ENCODE results near the gene NOL4L. TPM values are rescaled to one million over a fixed set of nuclear protein-coding genes. Genes with fewer than 3 reads are reported as not detected.

The NOL4L gene
- total and polyA plus RNA-seq, 2 experiments from 2014 or later = 35.6 to 42.9 TPM

DNA sequence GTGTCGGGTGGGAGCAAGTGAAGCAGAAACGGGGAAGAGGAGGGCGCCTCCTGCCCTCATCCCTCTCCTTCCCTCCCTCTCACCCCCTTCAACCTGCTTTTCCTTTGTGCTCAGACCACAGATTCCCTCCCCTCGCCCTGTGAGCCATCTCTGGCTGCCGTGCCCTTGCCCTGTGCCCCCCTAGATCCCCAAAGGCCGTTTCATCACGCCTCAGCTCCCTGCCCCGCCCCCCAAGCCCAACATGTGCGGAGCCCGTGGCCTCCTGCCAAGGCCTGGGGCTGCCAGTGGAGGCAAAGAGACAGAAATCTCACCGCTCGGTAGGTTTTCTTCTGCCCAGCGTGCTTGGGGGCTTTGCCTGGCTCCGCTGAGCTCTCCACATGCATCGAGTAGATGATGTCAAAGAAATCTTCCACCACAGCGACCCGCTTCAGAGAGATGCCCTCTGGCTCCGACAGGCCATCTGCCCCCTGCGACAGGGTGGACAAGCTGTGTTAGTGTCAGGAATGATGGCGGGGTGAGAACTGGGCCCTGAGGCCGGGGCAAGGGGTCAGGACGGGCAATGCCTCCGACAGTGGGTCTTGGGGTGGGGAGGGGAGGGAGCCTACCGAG lies 57.6 kb downstream of the NOL4L start:
- no peaks in the 10 kb centered on the region for H4K20me1 ChIP-seq (ENCODE audit: insufficient read depth, poor library complexity, severe bottlenecking)
- DNase-seq (ENCODE audit: low spot score) = no peak
- no peaks in the 10 kb centered on the region for H3K27me3 ChIP-seq
- H3K9me3 ChIP-seq (ENCODE audit: low read depth) = no peaks in the 10 kb centered on the region
- no peak overlapping the region for H3K27ac ChIP-seq
- peaks cover 2% of the 10 kb centered on the region for H3K79me2 ChIP-seq
- H3K4me3 ChIP-seq = no peak overlapping the region
- H2AFZ ChIP-seq = no peak overlapping the region
- peak overlapping the region; percentile 48 for H3K4me2 ChIP-seq
- 67% methylated on average over 22 of the region's 24 CpGs for WGBS (ENCODE audit: low lambda C conversion rate, missing lambda C conversion rate)
- H3K4me1 ChIP-seq (ENCODE audit: insufficient read depth) = peaks cover 33% of the 10 kb centered on the region
- TF ChIP-seq EZH2phosphoT487 (IDR thresholded peaks at IDR 0.05; ENCODE audit: low read depth, severe bottlenecking, unreplicated experiment) (no peak), EZH2 (IDR thresholded peaks at IDR 0.05; ENCODE audit: borderline replicate concordance) (no peak)
- TF ChIP-seq, protein P1, sequence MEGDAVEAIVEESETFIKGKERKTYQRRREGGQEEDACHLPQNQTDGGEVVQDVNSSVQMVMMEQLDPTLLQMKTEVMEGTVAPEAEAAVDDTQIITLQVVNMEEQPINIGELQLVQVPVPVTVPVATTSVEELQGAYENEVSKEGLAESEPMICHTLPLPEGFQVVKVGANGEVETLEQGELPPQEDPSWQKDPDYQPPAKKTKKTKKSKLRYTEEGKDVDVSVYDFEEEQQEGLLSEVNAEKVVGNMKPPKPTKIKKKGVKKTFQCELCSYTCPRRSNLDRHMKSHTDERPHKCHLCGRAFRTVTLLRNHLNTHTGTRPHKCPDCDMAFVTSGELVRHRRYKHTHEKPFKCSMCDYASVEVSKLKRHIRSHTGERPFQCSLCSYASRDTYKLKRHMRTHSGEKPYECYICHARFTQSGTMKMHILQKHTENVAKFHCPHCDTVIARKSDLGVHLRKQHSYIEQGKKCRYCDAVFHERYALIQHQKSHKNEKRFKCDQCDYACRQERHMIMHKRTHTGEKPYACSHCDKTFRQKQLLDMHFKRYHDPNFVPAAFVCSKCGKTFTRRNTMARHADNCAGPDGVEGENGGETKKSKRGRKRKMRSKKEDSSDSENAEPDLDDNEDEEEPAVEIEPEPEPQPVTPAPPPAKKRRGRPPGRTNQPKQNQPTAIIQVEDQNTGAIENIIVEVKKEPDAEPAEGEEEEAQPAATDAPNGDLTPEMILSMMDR (IDR thresholded peaks at IDR 0.05; ENCODE audit: poor library complexity) = no peak
- H3K36me3 ChIP-seq (replicated peaks; ENCODE audit: insufficient read depth, low read depth) = no peaks in the 10 kb centered on the region
- no peaks in the 10 kb centered on the region for H3K9me2 ChIP-seq (replicated peaks; ENCODE audit: insufficient read depth)

DNA sequence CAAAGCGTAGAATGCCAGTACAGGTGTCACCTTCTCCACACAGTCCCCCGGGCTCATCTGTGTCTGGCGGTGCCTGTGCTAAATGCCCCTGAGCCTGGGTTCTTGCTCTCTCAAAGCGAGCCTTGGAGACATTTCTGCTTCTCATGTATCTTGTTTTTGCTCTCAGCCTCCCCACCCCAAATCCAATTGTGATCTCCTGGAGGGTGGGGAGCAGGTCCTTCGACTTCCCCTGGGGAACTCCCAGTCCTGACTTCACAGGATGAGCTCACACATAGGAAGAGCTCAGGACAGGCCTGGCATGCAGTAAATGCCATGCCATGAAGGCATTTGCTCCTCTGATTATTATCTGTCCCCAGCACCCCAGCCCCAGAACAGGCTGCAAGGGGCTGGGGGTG lies 58.1 kb downstream of the NOL4L start:
- Histone ChIP-seq H3K4me1 (ENCODE audit: insufficient read depth) (peaks cover 38% of the 10 kb centered on the region), H3K27ac (no peak overlapping the region), H2AFZ (no peak overlapping the region), H3K27me3 (no peaks in the 10 kb centered on the region), H3K79me2 (peaks cover 2% of the 10 kb centered on the region), H3K4me3 (no peak overlapping the region), H3K36me3 (replicated peaks; ENCODE audit: insufficient read depth, low read depth) (no peaks in the 10 kb centered on the region), H4K20me1 (ENCODE audit: insufficient read depth, poor library complexity, severe bottlenecking) (no peaks in the 10 kb centered on the region), H3K9me2 (replicated peaks; ENCODE audit: insufficient read depth) (no peaks in the 10 kb centered on the region), H3K9me3 (ENCODE audit: low read depth) (no peaks in the 10 kb centered on the region), H3K4me2 (no peak overlapping the region)
- no peak for DNase-seq (ENCODE audit: low spot score)
- WGBS (ENCODE audit: low lambda C conversion rate, missing lambda C conversion rate) = 92% methylated on average over 5 of the region's 5 CpGs
- no peak for TF ChIP-seq EZH2phosphoT487 (IDR thresholded peaks at IDR 0.05; ENCODE audit: low read depth, severe bottlenecking, unreplicated experiment)
- TF ChIP-seq, protein P1 (IDR thresholded peaks at IDR 0.05; ENCODE audit: poor library complexity) = no peak
- no peak for TF ChIP-seq EZH2 (IDR thresholded peaks at IDR 0.05; ENCODE audit: borderline replicate concordance)

DNA sequence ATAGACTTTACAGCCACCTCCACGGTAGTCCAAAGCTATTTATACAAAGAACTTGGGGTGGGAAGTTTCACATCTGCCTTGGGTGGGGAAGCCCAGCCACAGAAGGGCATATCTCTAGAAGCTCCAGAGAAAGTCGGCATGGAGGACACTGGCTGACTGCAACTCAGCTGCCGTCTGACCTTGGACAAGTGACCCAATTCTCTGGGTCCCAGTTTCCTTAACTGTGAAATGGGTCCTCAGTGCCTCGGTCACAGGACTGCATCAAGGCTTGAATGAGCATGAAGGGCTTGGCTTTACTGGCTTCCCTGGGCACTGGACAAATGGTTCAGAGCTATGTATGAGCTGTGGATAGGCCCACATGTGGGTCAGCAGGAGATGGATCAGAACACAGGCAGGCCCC lies 58.6 kb downstream of the NOL4L start:
- no peak overlapping the region for H2AFZ ChIP-seq
- no peaks in the 10 kb centered on the region for H3K36me3 ChIP-seq (replicated peaks; ENCODE audit: insufficient read depth, low read depth)
- no peaks in the 10 kb centered on the region for H3K9me2 ChIP-seq (replicated peaks; ENCODE audit: insufficient read depth)
- no peak overlapping the region for H3K4me3 ChIP-seq
- H3K4me1 ChIP-seq (ENCODE audit: insufficient read depth) = peaks cover 40% of the 10 kb centered on the region
- H3K27me3 ChIP-seq = no peaks in the 10 kb centered on the region
- H3K4me2 ChIP-seq = no peak overlapping the region
- H3K27ac ChIP-seq = no peak overlapping the region
- no peaks in the 10 kb centered on the region for H3K9me3 ChIP-seq (ENCODE audit: low read depth)
- TF ChIP-seq EZH2phosphoT487 (IDR thresholded peaks at IDR 0.05; ENCODE audit: low read depth, severe bottlenecking, unreplicated experiment) (no peak), EZH2 (IDR thresholded peaks at IDR 0.05; ENCODE audit: borderline replicate concordance) (no peak)
- TF ChIP-seq, protein P1 (IDR thresholded peaks at IDR 0.05; ENCODE audit: poor library complexity) = no peak
- 94% methylated on average over 4 of the region's 4 CpGs for WGBS (ENCODE audit: low lambda C conversion rate, missing lambda C conversion rate)
- H3K79me2 ChIP-seq = peaks cover 2% of the 10 kb centered on the region
- no peaks in the 10 kb centered on the region for H4K20me1 ChIP-seq (ENCODE audit: insufficient read depth, poor library complexity, severe bottlenecking)
- no peak for DNase-seq (ENCODE audit: low spot score)
